H1 (cell line): ENCODE results near the gene MOB2. TPM values are rescaled to one million over a fixed set of nuclear protein-coding genes. Genes with fewer than 3 reads are reported as not detected.

ENCODE experiments used
- CTBP2 ChIP-seq: IDR thresholded peaks from 2 replicates; pipeline ENCODE4 v1.7.0; 2011; ENCODE audit warnings: borderline replicate concordance, mild to moderate bottlenecking, moderate library complexity, mixed read lengths, low read length; ENCODE audit not compliant: insufficient read depth, insufficient read length
- EZH2 ChIP-seq: fragments of 200-600 bp; sonication (generic); IDR thresholded peaks from 2 replicates; pipeline ENCODE4 v1.7.1; 2012; ENCODE audit warnings: low read depth, mild to moderate bottlenecking, moderate library complexity, low read length, inconsistent platforms; ENCODE audit not compliant: severe bottlenecking
- KDM4A ChIP-seq: IDR thresholded peaks from one replicate; pipeline ENCODE4 v1.7.1; 2012; ENCODE audit warnings: low read depth, mild to moderate bottlenecking, moderate library complexity, low read length, inconsistent platforms; ENCODE audit not compliant: severe bottlenecking
- POLR2AphosphoS5 ChIP-seq: IDR thresholded peaks from 2 replicates; pipeline ENCODE4 v1.6.1; 2011; ENCODE audit warnings: low read depth, low read length
- RFX5 ChIP-seq: IDR thresholded peaks from 2 replicates; pipeline ENCODE4 v1.6.1; 2011; ENCODE audit warnings: low read depth, low read length, improper control_type of control experiment, borderline replicate concordance
- RNF2 ChIP-seq: fragments of 200-900, 300-1000 bp; sonication (generic); IDR thresholded peaks from 2 replicates; pipeline ENCODE4 v1.7.1; 2016; ENCODE audit warnings: borderline replicate concordance, low read depth, mild to moderate bottlenecking, antibody characterized with exemption, low read length; ENCODE audit not compliant: poor library complexity, severe bottlenecking; ENCODE audit errors: missing control alignments
- SIN3A ChIP-seq, 2 experiments: IDR thresholded peaks in 1 of 2; conservative IDR thresholded peaks in 1 of 2; 2 replicates each; pipeline ENCODE4 v1.6.1; 2011 to 2012; ENCODE audit warnings: low read length in 2 of 2, improper control_type of control experiment in 1 of 2, low read depth in 1 of 2, mild to moderate bottlenecking in 1 of 2
- SIX5 ChIP-seq: IDR thresholded peaks from 2 replicates; pipeline ENCODE4 v1.6.1; 2011; ENCODE audit warnings: mild to moderate bottlenecking, low read depth, low read length
- SUZ12 ChIP-seq: fragments of 200-600 bp; sonication (generic); IDR thresholded peaks from 2 replicates; pipeline ENCODE4 v1.6.1; 2012; ENCODE audit warnings: mild to moderate bottlenecking, inconsistent platforms, low read length, moderate library complexity, mixed read lengths
- polyA plus RNA-seq, 7 experiments: library from polyadenylated mRNA; depleted of rRNA in 3 of 7; stranded (reverse) in 5 of 7; unstranded in 2 of 7; fragments of >200 nt in 5 of 7; fragments of 200-250 nt in 2 of 7; gene quantifications; 1 replicate in 5 of 7; 2 replicates in 1 of 7; 4 replicates in 1 of 7; pipeline versions ENCODE4 v1.2.1 to v1.2.3, GENCODE V29; 2011 to 2013; ENCODE audit warnings: missing spikeins in 2 of 7, mixed read lengths in 2 of 7
- total RNA-seq: library from RNA; stranded (reverse); fragmentation: NEBNext Ultra II Directional; extraction: Animal tissue kit (Norgen Biotek cat#: 25700); gene quantifications from 2 replicates; pipeline ENCODE4 v1.2.1, GENCODE V29; 2021

MOB2 gene
- total and polyA plus RNA-seq, 2 of the 8 experiments (the other 6 are each of a cell fraction or from before 2014, with no cell fraction given), result 18.6 to 28.2 TPM

DNA sequence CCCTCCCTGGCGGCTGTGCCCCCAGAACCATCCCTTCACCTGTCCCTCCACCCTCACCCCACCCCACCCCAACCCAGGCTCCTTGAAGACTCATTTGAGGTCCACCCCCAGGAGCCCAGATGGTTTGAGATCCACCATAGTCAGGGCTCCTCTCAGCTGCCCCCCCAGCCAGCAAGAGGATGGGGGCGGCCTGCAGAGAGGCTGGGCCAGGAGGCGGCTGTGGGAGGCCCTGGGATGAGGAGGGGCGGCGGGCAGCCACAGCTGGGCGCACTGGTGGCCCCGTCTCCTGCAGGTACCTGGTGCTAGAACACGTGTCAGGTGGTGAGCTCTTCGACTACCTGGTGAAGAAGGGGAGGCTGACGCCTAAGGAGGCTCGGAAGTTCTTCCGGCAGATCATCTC lies 46.1 kb downstream of the MOB2 start (continued):
- no peak for TF ChIP-seq KDM4A
- no peak for TF ChIP-seq RNF2
- no peak for TF ChIP-seq SUZ12
- no peak for TF ChIP-seq CTBP2
- TF ChIP-seq RFX5, result no peak
- TF ChIP-seq EZH2, result no peak
- no peak for TF ChIP-seq SIX5
- no peak for TF ChIP-seq SIN3A (conservative IDR thresholded peaks at IDR 0.05 in 1 of 2, IDR thresholded peaks at IDR 0.05 in 1 of 2; ENCODE audit: low read depth in 1 of 2, low read length in 2 of 2)
- TF ChIP-seq POLR2AphosphoS5, result no peak
- TF ChIP-seq, all 59 proteins: peak for 0
